Activated CD4-positive, CD25-positive, alpha-beta regulatory T cell (primary cell): Measurements from ENCODE around the gene CALM3.
"Not testable (repeated sequence)": the region's sequence is repeated elsewhere in the genome, so short reads cannot be mapped to it uniquely, and the experiment has no call there.

Experiments used
- DNase-seq, 4 experiments: peaks; one replicate each; lab custom pipeline; 2025; lab: John Stamatoyannopoulos, UW

CALM3 gene

DNA sequence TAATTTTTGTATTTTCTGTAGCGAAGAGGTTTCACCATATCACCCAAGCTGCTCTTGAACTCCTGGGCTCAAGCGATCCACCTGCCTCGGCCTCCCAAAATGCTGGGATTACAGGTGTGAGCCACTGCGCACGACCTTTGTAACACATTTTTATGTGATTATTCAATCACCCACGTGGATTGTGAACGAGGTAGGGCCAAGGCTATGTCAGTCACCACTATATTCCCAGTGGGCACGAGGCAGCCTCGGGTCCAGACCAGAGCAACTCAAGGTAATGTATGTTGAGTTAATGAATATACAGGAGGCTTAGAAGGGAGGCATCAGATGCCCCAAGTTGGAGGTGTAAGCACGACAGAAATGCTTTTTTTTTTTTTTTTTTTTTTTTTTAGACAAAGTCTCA, 14.8 kb downstream of the CALM3 start:
- DNase-seq, result no peak

DNA sequence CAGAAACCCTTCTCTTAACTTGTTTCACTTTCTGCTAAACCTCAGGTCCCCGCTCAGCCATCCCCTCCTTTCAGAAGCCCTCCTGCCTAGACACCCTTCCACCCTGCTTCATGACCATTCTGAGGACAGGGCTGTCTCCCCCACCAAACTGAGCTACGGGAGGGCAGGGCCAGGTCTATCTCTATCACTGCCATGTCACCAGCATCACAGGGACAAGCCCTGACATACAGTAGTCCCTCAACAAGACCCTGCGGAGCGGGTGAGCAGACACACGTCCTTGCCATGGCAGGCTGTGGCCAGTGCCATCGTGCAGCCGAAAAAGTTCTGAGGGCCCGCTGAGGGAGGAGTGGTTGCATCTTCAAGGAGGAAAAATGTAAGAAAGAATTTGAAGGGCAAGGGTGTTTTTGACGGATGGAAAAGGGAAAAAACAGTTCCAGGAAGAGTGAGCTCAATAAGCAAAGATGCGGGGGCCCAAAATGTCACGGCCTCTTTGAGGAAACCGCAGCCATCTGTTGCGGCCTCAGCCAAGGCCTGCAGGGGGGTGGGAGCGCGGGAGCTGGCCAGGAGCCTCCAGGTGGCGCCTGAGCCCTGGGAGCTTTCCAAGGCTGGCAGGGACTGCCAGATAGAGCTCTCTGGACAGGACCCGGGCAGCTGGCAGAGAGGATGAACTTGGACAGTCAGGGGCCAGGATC, 15.6 kb downstream of the CALM3 start:
- DNase-seq, result no peak

DNA sequence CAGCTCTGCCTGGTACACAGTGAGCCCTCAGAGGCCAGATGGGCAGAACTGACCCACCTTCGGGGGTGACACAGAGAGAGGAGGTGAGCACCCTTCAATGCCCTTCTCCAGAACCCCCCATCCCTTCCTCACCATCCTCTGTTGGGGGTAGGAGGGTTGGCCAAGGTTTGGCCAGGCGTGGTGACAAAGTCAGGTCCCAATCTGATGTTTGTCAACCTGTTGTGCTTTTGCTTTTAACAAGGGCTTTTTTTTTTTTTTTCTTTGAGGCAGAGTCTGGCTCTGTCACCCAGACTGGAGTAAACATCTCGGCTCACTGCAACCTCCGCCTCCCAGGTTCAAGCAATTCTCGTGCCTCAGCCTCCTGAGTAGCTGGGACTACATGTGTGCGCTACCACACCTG, 16.5 kb downstream of the CALM3 start:
- no peak for DNase-seq

DNA sequence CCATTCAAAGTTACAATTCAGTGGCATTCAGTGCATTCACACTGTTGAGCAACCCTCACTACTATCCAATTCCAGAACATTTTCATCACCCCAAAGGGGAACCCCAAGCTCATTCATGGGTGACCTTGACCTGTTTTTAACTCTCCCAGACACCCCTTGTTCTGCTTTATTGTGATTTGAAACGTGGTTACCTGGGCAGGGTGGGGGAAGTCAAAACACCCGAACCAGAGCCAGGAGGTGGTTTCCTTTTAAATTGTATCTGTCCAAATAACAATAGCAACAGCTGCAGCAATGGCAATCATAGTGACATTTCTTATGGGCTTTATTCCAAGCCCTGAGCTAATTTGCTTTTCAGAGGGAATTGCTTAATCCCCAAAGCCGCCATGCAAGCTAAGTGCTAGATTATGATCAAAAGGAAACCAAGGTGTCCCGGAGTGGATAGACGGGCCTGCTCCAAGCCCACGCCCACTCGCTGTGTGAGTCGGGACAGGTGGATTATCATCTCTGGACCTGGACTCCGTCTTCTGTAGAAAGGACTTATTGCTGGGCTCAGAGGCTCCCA, 17.6 kb downstream of the CALM3 start:
- no peak for DNase-seq

DNA sequence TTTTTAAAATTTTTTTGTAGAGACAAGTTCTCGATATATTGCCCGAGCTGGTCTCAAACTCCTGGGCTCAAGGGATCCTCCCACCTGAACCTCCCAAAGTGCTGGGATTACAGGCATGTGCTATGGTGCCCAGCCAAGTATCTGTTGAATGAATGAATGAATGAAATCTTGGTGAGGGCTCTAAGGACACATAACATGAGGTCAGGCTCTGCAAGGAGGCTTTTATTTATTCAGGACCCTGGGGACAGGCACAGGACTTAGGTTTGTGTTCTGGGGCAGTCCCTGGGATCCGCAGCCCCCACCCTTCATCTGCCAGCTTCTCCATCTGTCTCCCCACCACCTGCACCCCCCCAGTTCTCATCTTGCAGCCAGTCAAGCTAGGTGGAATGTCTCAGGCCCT, 19.1 kb downstream of the CALM3 start:
- no peak for DNase-seq

DNA sequence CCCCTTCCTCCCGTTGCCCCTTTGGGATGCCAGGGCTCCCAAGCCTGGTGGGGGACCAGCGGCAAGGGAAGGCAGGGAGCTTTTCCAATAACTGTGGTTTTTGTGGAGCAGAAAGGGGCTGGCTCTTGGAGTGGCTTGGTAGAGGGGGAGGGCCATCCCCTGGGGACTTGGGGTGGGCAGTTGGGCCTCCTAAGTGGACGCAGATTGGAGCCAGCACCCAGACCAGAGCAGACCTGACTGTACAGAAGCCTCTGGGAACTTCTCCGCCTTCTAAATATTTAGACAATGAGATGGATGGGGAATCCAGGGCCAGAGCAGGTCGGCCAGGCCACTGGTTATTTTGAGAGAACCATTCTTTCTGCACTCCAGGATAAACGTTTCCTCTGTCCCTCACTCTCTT, 19.6 kb downstream of the CALM3 start:
- no peak for DNase-seq

DNA sequence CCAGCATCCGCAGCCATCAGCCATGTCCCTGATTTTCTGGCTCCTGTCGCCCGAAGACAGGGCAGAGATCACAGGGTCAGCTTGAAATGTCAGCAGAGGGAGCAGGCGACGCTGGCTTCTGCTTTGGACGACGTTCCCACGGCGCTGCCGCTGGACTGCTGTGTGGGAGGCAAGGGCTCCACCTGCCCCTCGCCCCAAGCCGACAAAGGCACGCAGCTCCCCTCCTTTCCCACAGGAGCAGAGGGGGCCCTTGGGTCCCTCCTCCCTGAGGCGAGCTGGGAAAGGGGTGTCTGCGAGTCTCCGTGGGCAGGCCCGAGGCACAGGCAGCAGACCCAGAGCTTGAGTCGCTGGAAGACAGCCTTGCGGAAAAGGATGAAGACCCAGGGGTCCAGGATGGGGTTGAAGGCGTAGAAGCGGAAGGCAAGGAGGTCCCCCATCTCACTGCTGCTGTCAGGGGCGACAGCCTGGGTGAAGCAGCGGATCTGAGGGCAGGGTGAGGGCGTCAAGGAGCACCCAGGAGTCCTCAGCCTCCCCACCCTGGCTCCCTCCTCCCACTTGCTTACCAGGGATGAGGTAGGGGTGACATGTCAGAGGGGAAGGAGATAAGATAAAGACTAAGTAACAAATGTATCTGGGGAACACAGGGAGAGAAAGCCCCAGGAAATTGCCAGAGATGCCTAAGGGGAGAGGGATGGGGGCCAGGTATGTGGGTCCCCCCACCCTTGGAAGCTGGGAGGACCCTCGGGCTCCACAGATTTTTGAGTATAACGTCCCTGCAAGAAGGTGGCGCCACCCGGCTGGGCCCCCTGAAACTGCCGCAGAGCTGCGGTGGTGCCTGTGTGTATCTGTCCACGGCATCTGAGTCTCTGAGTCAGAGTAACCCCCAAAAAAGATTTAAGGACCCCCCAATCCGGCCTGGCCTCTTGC, 20.3 kb downstream of the CALM3 start:
- no peak for DNase-seq

DNA sequence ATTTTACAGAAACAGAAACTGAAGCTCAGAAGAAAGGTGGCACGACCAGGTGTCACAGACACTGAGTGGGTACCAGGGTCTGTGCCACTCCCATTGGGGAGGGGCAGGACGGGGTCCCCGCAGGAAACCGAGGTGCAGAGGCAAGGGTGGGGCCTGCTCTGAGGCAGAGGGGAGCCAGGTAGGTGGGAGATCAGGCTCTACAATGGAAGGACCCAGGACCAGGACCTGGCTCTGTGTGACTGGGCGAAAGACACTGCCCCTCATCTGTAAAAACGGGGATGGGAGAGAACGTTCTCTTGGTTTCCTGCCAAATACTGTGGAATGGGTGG, 21.0 kb downstream of the CALM3 start:
- no peak for DNase-seq

DNA sequence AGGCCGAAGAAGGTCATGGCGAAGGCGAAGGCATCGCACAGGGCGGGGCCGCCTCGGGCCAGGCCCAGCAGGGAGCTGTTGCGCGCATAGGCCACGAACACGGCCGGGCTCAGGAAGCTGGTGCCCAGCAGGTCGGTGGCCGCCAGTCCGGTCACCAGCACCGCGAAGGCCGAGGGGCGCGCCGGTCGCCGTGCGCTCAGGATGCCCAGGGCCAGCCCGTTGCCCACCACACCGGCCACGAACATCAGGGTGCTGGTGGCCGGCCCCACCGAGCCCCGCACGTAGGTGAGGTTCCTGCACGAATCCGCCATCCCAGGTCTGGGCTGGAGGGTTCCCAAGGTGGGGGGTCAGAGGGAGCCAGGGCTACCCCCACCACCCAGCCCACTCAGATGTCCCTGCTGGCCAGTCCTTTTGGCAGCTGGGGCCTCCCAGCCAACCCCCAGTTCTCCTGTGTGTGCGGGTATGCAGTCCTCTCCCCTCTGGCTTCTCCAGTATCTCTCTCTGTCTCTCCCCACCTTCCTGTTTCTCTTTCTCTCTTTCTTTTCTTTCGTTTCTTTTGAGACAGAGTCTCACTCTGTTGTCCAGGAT, 22.9 kb downstream of the CALM3 start:
- DNase-seq, result no peak

DNA sequence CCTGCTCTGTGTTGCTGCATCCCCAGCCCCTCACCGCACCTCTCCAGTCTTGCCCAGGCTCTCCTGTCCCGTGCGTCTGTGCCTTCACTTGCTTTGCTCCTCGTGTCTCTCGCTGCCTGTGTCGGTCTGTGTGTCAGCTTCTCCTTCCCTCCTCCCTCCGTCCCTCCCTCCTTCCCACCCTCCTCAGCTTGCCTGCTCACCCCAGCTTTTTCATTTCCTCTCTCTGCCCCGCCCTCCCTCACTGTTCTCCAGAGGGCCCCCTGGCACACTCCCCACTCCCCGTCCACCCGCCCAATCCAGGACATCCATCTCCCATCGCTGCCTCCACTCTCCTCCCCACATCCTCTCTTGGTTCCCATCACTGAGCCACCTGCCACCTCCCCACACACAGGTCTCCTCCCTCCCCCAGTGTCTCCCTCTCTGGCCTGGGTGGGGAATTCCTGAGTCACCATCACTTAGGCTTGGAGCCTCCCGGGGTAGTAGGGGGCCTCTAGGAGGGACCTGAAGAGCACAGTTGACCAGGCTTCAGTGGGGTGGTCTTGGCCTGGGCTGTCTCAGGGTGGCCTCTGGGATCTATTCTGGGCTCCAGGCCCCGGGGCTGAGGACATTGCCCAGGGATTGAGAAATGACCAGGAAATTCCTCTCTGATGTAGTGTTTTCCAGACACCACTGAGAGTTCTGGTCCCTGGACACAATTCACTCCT, 24.0 kb downstream of the CALM3 start, which contains the start of gene PTGIR:
TSS of gene PTGIR (minus strand) at position 132 of the 704 bp plus-strand sequence. CDS start 864 bp downstream, outside the sequence.
- no peak for DNase-seq

DNA sequence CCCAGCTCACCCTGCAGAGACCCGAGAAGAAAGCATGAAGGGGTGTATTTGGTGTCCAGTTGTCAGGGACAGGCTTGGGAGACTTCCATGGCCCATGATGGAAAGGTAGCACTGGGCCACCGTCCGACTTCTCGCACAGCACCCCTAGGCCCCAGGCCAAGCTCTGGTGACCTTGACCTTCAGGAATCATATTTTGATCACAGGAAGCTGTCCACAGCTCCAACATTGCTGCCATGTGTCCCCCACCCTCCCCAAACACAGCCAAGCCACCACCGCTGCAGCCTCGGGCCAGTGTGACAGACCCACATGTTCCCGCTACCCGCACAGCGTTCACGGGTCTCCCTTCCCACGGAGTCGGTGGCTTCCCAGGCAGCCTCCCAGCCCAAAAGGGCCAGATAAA, 24.6 kb downstream of the CALM3 start:
- DNase-seq, result no peak

DNA sequence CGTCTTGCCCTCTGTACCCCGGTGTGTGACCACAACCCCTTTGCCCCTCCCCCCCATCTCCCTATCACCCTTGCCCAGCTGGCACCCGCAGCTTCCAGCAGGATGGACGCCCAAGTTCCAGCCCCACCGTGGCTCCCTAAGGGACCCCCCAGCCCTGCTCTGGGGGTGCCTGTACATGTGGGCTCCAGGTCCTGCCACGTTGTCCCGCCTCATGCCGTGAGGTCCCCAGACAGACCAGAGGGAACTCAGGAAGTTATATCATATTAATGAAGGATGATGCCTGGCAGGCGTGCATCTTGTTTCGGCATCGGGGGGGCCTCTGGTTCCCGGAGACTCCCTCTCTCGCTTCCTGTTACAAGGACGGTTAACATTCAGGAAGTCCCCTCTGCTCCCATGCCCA, 25.3 kb downstream of the CALM3 start:
- no peak for DNase-seq

DNA sequence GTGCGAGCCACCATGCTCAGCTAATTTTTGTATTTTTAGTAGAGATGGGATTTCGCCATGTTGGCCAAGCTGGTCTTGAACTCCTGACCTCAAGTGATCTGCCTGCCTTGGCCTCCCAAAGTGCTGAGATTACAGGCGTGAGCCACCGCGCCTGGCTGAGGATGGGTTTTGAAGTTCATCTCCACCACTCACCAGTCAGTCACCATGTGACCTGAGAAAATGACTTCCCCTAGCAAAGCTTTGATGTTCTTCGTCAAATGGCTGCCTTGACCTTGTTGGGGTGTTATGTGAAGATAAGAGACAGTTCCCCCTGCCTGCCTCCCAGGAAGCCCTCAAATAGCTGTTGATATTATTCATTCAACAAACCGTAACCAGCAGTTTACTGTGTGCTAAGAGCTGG, 27.8 kb downstream of the CALM3 start:
- not testable (repeated sequence) for DNase-seq

DNA sequence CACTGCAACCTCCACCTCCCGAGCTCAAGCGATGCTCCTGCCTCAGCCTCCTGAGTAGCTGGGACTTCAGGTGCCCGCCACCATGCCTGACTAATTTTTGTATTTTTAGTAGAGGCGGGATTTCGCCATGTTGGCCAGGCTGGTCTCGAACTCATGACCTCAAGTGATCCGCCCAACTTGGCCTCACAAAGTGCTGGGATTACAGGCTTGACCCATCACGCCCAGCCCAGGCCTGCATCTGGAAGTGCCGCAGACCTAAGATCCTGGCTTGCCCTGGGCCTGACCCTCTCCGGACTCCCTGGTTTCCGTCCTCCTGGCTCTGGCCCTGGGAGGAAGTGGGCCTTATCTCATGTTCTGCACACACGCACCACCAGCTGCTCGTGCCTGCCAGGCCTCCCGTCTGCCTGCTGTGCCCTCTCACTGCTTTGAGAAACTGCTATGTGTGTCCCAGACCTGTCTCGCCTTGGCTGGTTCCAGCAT, 28.5 kb downstream of the CALM3 start:
- no peak for DNase-seq

DNA sequence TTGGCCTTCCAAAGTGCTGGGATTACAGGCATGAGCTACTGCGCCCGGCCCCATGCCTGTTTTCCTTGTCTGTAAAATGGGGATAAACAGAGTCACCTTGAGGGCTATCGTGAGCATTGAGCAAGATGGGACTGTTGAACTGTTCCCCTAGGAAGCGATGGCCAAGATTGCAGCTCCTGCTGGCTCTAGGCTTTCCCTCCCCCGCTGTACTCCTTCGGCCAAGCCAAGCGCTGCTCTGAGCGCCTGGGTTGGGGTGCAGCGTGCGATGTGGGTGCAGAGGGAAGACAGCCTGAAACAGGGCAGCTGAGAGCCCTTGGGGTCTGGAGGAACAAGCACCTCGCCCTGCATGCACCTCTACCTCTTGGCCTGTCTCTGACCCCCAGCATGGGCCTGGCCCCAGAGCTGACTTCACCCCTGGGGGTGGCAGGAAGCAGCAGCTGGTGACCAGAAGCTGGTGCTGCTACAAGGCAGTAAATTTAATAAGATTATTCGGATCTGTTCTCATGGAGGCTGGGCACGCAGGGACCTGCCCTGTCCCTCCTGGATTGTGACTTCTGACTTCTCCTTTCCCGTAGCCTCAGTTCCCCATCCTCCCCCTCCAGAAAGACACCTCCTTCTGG, 29.6 kb downstream of the CALM3 start:
- no peak for DNase-seq

DNA sequence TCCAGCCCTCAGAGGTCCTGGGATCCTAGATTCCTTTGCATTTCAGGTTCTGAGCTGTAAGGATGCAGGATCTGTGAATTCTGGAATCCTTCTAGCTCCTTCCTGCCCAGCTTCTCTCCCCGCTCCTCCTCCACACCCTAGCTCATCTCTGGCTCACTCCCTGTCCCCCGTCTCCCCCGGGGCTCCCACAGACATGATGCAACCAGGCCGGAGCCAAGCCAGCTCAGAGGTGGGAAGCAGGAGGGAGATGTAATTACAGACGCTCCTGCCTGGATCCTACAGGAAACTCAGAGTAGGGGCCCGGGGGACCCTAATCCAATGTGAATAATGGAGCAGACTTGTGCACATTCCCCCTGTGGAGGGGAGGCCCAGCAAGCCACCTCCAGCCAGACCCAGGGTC, 30.4 kb downstream of the CALM3 start:
- DNase-seq, result no peak

DNA sequence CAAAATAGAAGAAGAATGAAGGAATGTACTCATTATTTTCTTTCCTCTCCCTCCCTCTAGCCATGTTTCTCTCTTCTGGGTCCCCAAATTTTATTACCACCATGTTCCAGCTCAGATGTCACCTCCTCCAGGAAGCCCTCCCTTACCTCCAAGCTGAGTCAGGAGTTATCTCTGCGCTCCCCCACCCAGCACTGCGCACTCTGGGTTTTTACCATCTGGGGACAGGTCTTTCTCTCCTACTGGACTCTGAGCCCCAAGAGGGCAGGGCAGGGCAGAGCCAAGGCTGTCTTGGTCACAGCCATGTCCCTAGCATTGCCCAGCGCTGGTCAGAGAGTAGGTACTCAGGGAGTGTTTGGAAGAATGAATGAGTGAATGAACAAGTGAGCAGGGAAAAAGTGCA, 32.0 kb downstream of the CALM3 start:
- DNase-seq, result no peak

DNA sequence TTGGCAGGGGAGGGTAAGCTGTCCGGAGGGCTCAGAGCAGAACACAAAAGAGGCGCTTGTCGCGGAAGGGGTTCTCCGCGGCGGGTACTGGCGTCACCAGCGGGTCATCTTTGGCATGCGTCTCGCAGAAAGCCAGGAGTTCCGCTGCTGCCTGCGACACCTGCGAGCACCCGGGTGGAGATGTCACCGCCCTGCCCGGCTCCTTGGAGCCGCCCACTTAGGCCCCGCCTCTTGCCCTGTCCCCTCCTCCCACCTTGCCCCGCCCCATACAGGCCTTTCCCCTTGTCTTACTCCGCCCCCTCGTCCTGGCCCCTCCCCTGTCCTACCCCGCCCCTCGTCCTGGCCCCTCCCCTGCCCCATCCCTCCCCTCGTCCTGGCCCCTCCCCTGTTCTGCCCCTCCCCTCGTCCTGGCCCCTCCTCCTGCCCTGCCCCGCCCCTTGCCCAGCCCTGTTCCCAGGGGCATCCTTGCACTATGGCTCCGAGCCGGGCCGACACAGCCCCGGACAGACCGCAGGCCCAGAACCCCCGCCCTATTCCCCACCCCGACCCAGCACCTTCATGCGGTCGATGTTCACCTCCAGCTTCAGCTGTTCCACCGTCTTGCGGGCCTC, 33.0 kb downstream of the CALM3 start:
- DNase-seq, result peak; percentile 87 to 95 (median 92)

DNA sequence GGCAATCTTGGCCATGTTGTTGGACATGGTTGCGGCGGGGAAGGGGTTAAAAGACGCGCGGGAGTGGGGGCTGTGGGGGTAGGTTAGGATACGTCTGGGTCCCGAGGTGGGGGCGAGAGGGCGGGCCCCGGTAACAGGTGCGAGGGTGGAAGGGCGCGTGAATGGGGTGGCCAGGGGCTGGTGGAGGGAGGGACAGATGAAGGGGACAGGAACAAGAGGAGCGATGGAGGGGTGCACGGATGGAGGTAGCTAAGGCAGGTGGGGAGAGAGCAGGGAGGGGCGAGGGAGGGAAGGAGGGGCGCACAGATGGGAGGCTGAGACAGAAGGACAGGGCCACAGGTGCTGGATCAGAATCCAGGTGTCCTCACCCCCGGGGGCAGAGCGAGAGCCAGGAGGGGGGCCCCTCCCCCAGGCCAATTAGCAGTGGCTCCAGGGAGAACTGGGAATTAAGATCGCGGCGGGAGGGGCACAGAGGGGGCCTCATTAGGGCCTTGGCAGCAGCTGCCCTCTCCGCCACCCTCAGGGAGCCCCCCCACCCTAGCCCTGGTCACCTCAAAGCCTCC, 33.6 kb downstream of the CALM3 start:
- no peak for DNase-seq

DNA sequence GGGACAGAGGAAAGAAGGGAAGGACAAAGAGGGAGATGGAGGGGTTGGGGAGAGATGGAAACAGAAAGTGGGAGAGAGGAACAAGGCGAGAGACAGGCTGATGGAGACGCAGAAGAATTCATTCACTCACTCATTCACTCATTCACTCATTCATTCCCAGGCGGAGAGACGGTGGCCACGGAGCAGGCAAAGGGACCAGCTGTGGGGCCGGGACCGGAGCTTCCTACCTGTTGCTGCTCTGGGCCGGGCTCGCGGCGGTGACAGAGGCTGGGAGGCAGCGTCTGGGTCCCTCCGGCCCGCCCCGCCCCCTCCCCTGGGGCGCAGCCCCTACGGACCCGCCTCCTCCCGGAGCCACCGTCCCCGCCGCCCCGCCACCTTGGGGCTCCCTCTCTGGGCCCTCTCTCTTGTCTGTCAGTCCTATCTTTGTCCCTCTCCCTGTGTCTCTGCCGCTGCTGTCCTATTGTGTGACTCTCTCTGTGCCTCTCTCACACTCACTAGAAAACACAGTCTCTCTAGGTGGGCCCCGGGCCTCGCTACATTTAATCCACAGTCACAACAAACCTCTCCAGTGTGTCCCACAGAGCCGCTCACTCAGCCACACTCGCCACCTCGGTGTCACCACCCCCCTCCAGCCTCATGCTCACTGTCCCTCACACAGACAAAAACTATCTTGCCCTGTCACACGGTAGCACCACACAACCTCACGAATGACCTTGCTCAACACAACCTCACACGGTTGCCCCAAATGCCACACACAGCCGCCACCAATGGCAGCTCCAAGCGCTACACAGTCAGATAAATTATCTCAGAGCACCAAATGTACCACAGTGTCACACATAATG, 35.0 kb downstream of the CALM3 start, which contains the start of gene GNG8:
TSS of gene GNG8 (minus strand) at position 283 of the 842 bp plus-strand sequence. CDS start 1,520 bp downstream, outside the sequence.
- DNase-seq, result no peak
